GM21786 (cell line): ENCODE results near the gene NXNL2.

Experiments
- ATAC-seq: cut with Tn5 transposase; IDR thresholded peaks from one replicate; pipeline ENCODE4 v1.9.1; 2021; ENCODE audit not compliant: unreplicated experiment

NXNL2 gene

GRCh38 chr9:88578121-88579049, 43.4 kb downstream of the NXNL2 start:
- ATAC-seq, result peak; percentile 80

GRCh38 chr9:88579050-88579715, 44.2 kb downstream of the NXNL2 start:
- no peak for ATAC-seq

- ATAC-seq, result no peak
Observed at GRCh38 chr9:88580961-88581360, 46.0 kb downstream of the NXNL2 start.

GRCh38 chr9:88583901-88584596, 49.1 kb downstream of the NXNL2 start:
- ATAC-seq, result no peak

GRCh38 chr9:88585426-88585825, 50.4 kb downstream of the NXNL2 start:
- ATAC-seq, result no peak

GRCh38 chr9:88586452-88586851, 51.5 kb downstream of the NXNL2 start:
- ATAC-seq, result no peak

- ATAC-seq, result no peak
Observed at GRCh38 chr9:88587182-88587581, 52.2 kb downstream of the NXNL2 start.

GRCh38 chr9:88587885-88588649, 53.1 kb downstream of the NXNL2 start:
- ATAC-seq, result no peak

- no peak for ATAC-seq
Observed at GRCh38 chr9:88589656-88590055, 54.7 kb downstream of the NXNL2 start.

- ATAC-seq, result no peak
Observed at GRCh38 chr9:88590558-88591146, 55.7 kb downstream of the NXNL2 start.

- ATAC-seq, result peak; percentile 81
Observed at GRCh38 chr9:88593537-88594185, 58.7 kb downstream of the NXNL2 start.
